PC-9 (cell line): ENCODE results near the gene EPHA2. TPM values are rescaled to one million over a fixed set of nuclear protein-coding genes. Genes with fewer than 3 reads are reported as not detected.

Experiments used
- BruUV-seq: library from RNA; stranded (reverse); fragments of 400-500 nt; replicated peaks from 2 replicates; lab custom pipeline; 2021; lab: Mats Ljungman, UMichigan
- CTCF ChIA-PET: fragments of 300-600 bp; sonication (Branson Sonifier 250); formaldehyde crosslinking; loops from one replicate; lab custom pipeline; 2022; ENCODE audit warnings: antibody characterized with exemption; lab: Charles Lee
- POLR2A ChIA-PET: fragments of 300-600 bp; sonication (Branson Sonifier 250); formaldehyde crosslinking; loops from one replicate; lab custom pipeline; 2022; ENCODE audit warnings: antibody characterized with exemption; ENCODE audit not compliant: unreplicated experiment; lab: Charles Lee
- DNase-seq, 2 experiments: peaks; one replicate each; pipeline versions ENCODE4 v3.0.0 to v3.0.0-alpha.2; 2015 to 2022; ENCODE audit warnings: mixed read lengths in 1 of 2
- H2AFZ ChIP-seq: fragments of 200-600 bp; sonication (generic); 2 replicates; pipeline ENCODE4 v1.8.1; 2017; ENCODE audit warnings: antibody characterized with exemption
- H3F3A ChIP-seq: fragments of 200-600 bp; sonication (generic); 2 replicates; pipeline ENCODE4 v1.8.1; 2017; ENCODE audit warnings: antibody characterized with exemption, mild to moderate bottlenecking, low read depth; ENCODE audit not compliant: insufficient read depth
- H3K27ac ChIP-seq: fragments of 200-600 bp; sonication (generic); 2 replicates; pipeline ENCODE4 v1.6.1; 2016; ENCODE audit warnings: mixed run types
- H3K27me3 ChIP-seq: fragments of 200-600 bp; sonication (generic); 2 replicates; pipeline ENCODE4 v1.6.1; 2016; ENCODE audit warnings: low read depth, mixed run types; ENCODE audit not compliant: insufficient read depth
- H3K36me3 ChIP-seq: fragments of 200-600 bp; sonication (generic); 2 replicates; pipeline ENCODE4 v1.6.1; 2016; ENCODE audit warnings: low read depth, mixed run types
- H3K4me1 ChIP-seq: fragments of 200-600 bp; sonication (generic); replicated peaks from 2 replicates; pipeline ENCODE4 v1.6.1; 2016; ENCODE audit warnings: mixed run types; ENCODE audit not compliant: insufficient read depth
- H3K4me2 ChIP-seq: fragments of 200-600 bp; sonication (generic); 2 replicates; pipeline ENCODE4 v1.6.1; 2017; ENCODE audit warnings: mixed run types
- H3K4me3 ChIP-seq: fragments of 200-600 bp; sonication (generic); 2 replicates; pipeline ENCODE4 v1.6.1; 2016; ENCODE audit warnings: mixed run types
- H3K79me2 ChIP-seq: fragments of 200-600 bp; sonication (generic); 2 replicates; pipeline ENCODE4 v1.6.1; 2017; ENCODE audit warnings: low read depth, mixed run types
- H3K9me2 ChIP-seq: fragments of 200-600 bp; sonication (generic); 2 replicates; pipeline ENCODE4 v1.8.1; 2017; ENCODE audit warnings: mild to moderate bottlenecking; ENCODE audit not compliant: insufficient read depth
- H3K9me3 ChIP-seq: fragments of 200-600 bp; sonication (generic); 2 replicates; pipeline ENCODE4 v1.8.1; 2016; ENCODE audit warnings: low read depth; ENCODE audit not compliant: insufficient read depth
- H4K20me1 ChIP-seq: fragments of 200-600 bp; sonication (generic); 2 replicates; pipeline ENCODE4 v1.8.1; 2017; ENCODE audit not compliant: insufficient read depth
- CTCF ChIP-seq: fragments of 200-600 bp; sonication (generic); conservative IDR thresholded peaks from 2 replicates; pipeline ENCODE4 v1.6.1; 2017; ENCODE audit warnings: mixed run types, antibody characterized with exemption, mild to moderate bottlenecking, moderate library complexity
- EZH2 ChIP-seq: fragments of 200-600 bp; sonication (generic); IDR thresholded peaks from 2 replicates; pipeline ENCODE4 v1.8.0; 2017; ENCODE audit warnings: antibody characterized with exemption, low read depth
- intact Hi-C: fragments of 100-400 bp; cut with micrococcal nuclease; formaldehyde crosslinking; loops from one replicate; pipeline ENCODE4 v1.10.0; 2022; ENCODE audit not compliant: unreplicated experiment
- total RNA-seq: library from RNA; stranded (reverse); gene quantifications from 2 replicates; pipeline ENCODE4 v1.2.3, GENCODE V29; 2021

Gene EPHA2
- total RNA-seq, 1 experiment from 2014 or later, result 48.3 TPM

GRCh38 chr1:16138772-16139221 is 17.1 kb downstream of the EPHA2 start:
- H3K27me3 ChIP-seq, result no peaks in the 10 kb centered on the region
- peak overlapping the region; percentile 92 for H3K27ac ChIP-seq
- intact Hi-C loops, result loop anchor here (1.0 kb wide), 1 partner anchor 49 kb away; no protein-coding TSS in a partner anchor
- no peaks in the 10 kb centered on the region for H3K9me3 ChIP-seq
- peak; percentile 85 to 98 for DNase-seq
- TF ChIP-seq EZH2 (no peak), CTCF (no peak)
- H3K9me2 ChIP-seq, result no peaks in the 10 kb centered on the region
- peak overlapping the region; percentile 51; the same call in 1 of the 2 replicates for H3K4me3 ChIP-seq
- no peaks in the 10 kb centered on the region; the same call in 1 of the 2 replicates for H4K20me1 ChIP-seq
- ChIA-PET POLR2A (no interaction called here), CTCF (no interaction called here)
- BruUV-seq, result no TSS peak
- H2AFZ ChIP-seq, result no peak overlapping the region
- peaks cover 81% of the 10 kb centered on the region for H3F3A ChIP-seq
- H3K36me3 ChIP-seq, result peaks cover 37% of the 10 kb centered on the region
- H3K79me2 ChIP-seq, result peaks cover 91% of the 10 kb centered on the region
- H3K4me2 ChIP-seq, result peak overlapping the region; percentile 96
- H3K4me1 ChIP-seq, result peaks cover 70% of the 10 kb centered on the region

GRCh38 chr1:16137890-16138467 is 17.9 kb downstream of the EPHA2 start:
- TF ChIP-seq CTCF, result no peak
- no peak for TF ChIP-seq EZH2
- Histone ChIP-seq H3K79me2 (peaks cover 96% of the 10 kb centered on the region), H3K9me2 (no peaks in the 10 kb centered on the region), H3K4me1 (peaks cover 64% of the 10 kb centered on the region), H3K27me3 (no peaks in the 10 kb centered on the region), H2AFZ (no peak overlapping the region), H3K36me3 (peaks cover 45% of the 10 kb centered on the region), H3K4me2 (peak overlapping the region; percentile 96), H3K9me3 (no peaks in the 10 kb centered on the region), H3F3A (peaks cover 86% of the 10 kb centered on the region), H4K20me1 (no peaks in the 10 kb centered on the region; the same call in 1 of the 2 replicates), H3K4me3 (peak overlapping the region; percentile 51), H3K27ac (peak overlapping the region; percentile 92)
- intact Hi-C loops, result no loop called here
- BruUV-seq, result no TSS peak
- POLR2A ChIA-PET, result interaction anchor here (0.6 kb wide), 1 partner anchor 13 kb away, joined by 3 read pairs; no protein-coding TSS in a partner anchor
- no peak for DNase-seq
- CTCF ChIA-PET, result no interaction called here

- H4K20me1 ChIP-seq, result no peaks in the 10 kb centered on the region; the same call in 1 of the 2 replicates
- H3K4me1 ChIP-seq, result peaks cover 39% of the 10 kb centered on the region
- peaks cover 91% of the 10 kb centered on the region for H3K79me2 ChIP-seq
- BruUV-seq, result no TSS peak
- CTCF ChIA-PET, result no interaction called here
- H3K4me3 ChIP-seq, result peak overlapping the region; percentile 31; the same call in 1 of the 2 replicates
- H3F3A ChIP-seq, result peaks cover 84% of the 10 kb centered on the region
- no peaks in the 10 kb centered on the region for H3K9me3 ChIP-seq
- no peaks in the 10 kb centered on the region for H3K27me3 ChIP-seq
- POLR2A ChIA-PET, result no interaction called here
- no peak overlapping the region for H2AFZ ChIP-seq
- no peaks in the 10 kb centered on the region for H3K9me2 ChIP-seq
- no peak for TF ChIP-seq CTCF
- no peak for TF ChIP-seq EZH2
- 0 out of 2 replicates have a peak overlapping the region, but pooled peaks have one; percentile 19 for H3K27ac ChIP-seq
- peaks cover 46% of the 10 kb centered on the region for H3K36me3 ChIP-seq
- DNase-seq, result no peak
- intact Hi-C loops, result no loop called here
- peak overlapping the region; percentile 51 for H3K4me2 ChIP-seq
Observed at GRCh38 chr1:16135501-16135900, 20.4 kb downstream of the EPHA2 start.
